GM10266 (cell line): ENCODE results near the gene LSM14A.
"Not testable (repeated sequence)": the region's sequence is repeated elsewhere in the genome, so short reads cannot be mapped to it uniquely, and the experiment has no call there.

Experiments used
- DNase-seq: peaks from one replicate; pipeline ENCODE4 v3.0.0; 2012; ENCODE audit errors: extremely low spot score
- CTCF ChIP-seq: IDR thresholded peaks from 2 replicates; pipeline ENCODE4 v1.5.1; 2012; ENCODE audit warnings: mild to moderate bottlenecking, low read depth; ENCODE audit not compliant: control insufficient read depth, insufficient read depth; ENCODE audit errors: missing control alignments

LSM14A gene

GRCh38 chr19:34148658-34149185 is 23.6 kb upstream of the LSM14A start:
- no peak for DNase-seq
- no peak for TF ChIP-seq CTCF

DNA sequence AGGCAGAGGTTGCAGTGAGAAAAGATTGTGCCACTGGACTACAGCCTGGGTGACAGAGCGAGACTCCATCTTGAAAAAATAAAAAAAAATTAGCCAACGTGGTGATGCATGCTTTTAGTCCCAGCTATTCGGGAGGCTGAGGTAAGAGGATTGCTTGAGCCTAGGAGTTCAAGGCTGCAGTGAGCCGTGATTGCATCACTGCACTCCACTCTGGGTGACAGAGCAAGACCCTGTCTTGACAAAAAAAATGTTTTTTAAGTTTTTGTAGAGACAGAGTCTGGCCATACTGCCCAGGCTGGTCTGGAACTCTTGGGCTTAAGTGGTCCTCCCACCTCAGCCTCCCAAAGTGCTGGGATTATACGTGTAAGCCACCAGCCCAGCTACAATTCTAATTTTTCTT is 22.4 kb upstream of the LSM14A start:
- DNase-seq: no peak
- TF ChIP-seq CTCF: no peak

- DNase-seq: no peak
- TF ChIP-seq CTCF: no peak
Measured at GRCh38 chr19:34150558-34150957, 21.7 kb upstream of the LSM14A start.

GRCh38 chr19:34151439-34151838 is 20.9 kb upstream of the LSM14A start:
- no peak for DNase-seq
- no peak for TF ChIP-seq CTCF

DNA sequence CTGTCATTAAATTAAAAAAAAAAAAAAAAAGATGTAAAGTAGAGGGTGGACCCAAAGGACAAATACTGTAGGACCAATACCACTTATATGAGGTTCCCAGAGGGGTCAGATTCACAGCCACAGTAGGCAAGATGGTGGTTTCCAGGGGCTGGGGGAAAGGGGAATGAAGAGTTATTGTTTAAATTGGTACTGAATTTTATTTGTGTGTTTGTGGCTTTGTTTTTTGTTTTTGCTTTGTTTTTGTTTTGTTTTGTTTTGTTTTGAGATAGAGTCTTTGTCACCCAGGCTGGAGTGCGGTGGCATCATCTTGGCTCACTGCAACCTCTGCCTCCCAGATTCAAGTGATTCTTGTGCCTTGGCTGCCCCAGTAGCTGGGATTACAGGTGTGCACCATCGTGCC is 17.9 kb upstream of the LSM14A start:
- TF ChIP-seq CTCF: no peak
- DNase-seq: no peak

- TF ChIP-seq CTCF: no peak
Measured at GRCh38 chr19:34155686-34156085, 16.6 kb upstream of the LSM14A start.

GRCh38 chr19:34158966-34159365 is 13.3 kb upstream of the LSM14A start:
- DNase-seq: not testable (repeated sequence)

More at GRCh38 chr19:34155686-34156085, 16.6 kb upstream of the LSM14A start:
- no peak for DNase-seq

- not testable (repeated sequence) for DNase-seq
Measured at GRCh38 chr19:34159541-34159940, 12.8 kb upstream of the LSM14A start.

GRCh38 chr19:34161902-34162301 is 10.4 kb upstream of the LSM14A start:
- DNase-seq: not testable (repeated sequence)
